Measurements from ENCODE around the gene C18orf32.
"Not testable (repeated sequence)": the region's sequence is repeated elsewhere in the genome, so short reads cannot be mapped to it uniquely, and the experiment has no call there.

Gene C18orf32

DNA sequence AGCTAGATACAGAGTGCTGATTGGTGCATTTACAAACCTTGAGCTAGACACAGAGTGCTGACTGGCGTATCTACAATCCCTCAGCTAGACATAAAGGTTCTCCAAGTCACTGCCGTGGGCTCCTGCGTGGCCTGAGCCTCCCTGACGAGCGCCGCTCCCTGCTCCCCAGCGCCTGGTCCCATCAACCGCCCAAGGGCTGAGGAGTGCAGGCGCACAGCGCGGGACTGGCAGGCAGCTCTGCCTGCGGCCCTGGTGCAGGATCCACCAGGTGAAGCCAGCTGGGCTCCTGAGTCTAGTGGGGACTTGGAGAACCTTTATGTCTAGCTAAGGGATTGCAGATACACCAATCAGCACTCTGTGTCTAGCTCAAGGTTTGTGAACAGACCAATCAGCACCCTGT lies 34.5 kb downstream of the C18orf32 start:
- H3K4me3 ChIP-seq (ENCODE audit: insufficient read depth, low read depth, low read length); H3K9me3 ChIP-seq (ENCODE audit: control insufficient read depth, low read length); H3K36me3 ChIP-seq (ENCODE audit: control insufficient read depth, insufficient read depth, low read length); H3K27ac ChIP-seq (ENCODE audit: insufficient read depth, low read depth, low read length, poor library complexity, severe bottlenecking); H3K4me1 ChIP-seq (ENCODE audit: control insufficient read depth, insufficient read depth, low read length); H3K27me3 ChIP-seq (ENCODE audit: control insufficient read depth, insufficient read depth, low read length, poor library complexity, severe bottlenecking): not testable (repeated sequence)
- WGBS, 2 experiments = 93 to 97% methylated on average over 9 to 12 of the region's 12 CpGs

DNA sequence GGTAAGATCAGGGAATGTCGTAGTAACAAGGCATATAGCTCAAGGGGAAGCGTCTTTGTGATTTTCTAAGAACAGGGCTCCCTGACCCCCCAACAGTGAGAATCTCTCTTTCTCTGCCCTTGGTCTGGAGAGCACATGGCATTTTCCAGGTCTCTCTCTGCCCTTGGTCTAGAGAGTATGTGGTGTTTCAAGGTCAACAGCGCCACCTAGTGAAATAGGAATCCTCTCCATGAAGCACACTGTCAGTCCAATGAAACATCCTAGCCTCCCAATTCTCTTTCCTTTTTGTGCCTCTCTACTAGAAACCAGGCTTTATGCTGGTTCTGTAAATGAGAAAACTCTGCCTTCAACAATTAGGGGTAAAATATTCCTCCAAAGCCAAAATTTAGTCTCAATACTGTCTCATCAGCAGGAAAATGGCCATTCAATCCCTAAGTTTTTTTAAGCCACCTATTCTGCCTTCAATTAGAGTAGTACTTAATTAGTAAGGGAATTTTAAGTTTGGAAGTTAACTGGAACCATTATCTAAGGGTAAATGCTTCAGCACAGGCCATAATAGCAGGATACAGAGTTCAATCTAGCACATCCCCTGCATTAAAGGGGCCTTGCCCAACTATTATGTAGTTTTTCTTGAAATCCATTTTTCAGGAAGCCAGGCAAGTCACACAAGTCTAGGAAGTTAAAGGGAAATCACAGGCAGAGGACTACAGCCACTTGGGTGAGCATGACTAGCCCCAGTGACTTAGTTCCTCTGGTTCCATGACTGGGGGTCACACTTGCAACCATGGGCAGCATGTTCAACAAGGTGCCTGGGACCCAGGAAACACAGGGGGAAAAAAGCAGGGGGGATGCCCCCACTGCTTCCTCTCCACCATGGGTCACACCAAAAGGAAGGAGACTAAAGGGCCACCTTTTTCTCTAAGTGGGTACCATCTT lies 39.0 kb downstream of the C18orf32 start:
- Histone ChIP-seq H3K4me1 (ENCODE audit: control insufficient read depth, insufficient read depth, low read length) (no peaks in the 10 kb centered on the region), H3K9me3 (ENCODE audit: control insufficient read depth, low read length) (peaks cover 9% of the 10 kb centered on the region), H3K27ac (ENCODE audit: insufficient read depth, low read depth, low read length, poor library complexity, severe bottlenecking) (no peak overlapping the region), H3K36me3 (ENCODE audit: control insufficient read depth, insufficient read depth, low read length) (peaks cover 6% of the 10 kb centered on the region), H3K4me3 (ENCODE audit: insufficient read depth, low read depth, low read length) (no peak overlapping the region), H3K27me3 (ENCODE audit: control insufficient read depth, insufficient read depth, low read length, poor library complexity, severe bottlenecking) (no peaks in the 10 kb centered on the region)
- 54 to 57% methylated on average over 3 of the region's 3 CpGs for WGBS, 2 experiments

DNA sequence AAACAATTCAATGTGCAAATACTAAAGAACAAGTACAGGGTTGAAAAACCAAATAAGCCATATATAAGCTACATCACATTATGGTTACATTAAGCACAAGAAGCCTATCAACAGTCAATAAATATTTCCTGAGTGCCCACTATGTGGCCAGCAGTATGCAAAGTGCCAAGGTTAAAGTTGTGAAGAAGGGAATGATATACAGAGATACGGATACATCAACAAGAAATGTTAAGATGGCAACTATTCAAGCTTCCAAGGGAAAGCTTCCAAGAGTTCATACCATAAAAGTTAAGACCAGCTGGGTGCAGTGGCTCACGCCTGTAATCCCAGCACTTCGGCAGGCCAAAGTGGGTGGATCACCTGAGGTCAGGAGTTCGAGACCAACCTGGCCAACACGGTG lies 40.6 kb downstream of the C18orf32 start:
- peaks cover 6% of the 10 kb centered on the region for H3K36me3 ChIP-seq (ENCODE audit: control insufficient read depth, insufficient read depth, low read length)
- H3K27me3 ChIP-seq (ENCODE audit: control insufficient read depth, insufficient read depth, low read length, poor library complexity, severe bottlenecking) = no peaks in the 10 kb centered on the region
- no peak overlapping the region for H3K27ac ChIP-seq (ENCODE audit: insufficient read depth, low read depth, low read length, poor library complexity, severe bottlenecking)
- H3K4me1 ChIP-seq (ENCODE audit: control insufficient read depth, insufficient read depth, low read length) = no peaks in the 10 kb centered on the region
- WGBS, 2 experiments = 93 to 94% methylated on average over 5 of the region's 5 CpGs
- H3K4me3 ChIP-seq (ENCODE audit: insufficient read depth, low read depth, low read length) = no peak overlapping the region
- H3K9me3 ChIP-seq (ENCODE audit: control insufficient read depth, low read length) = peaks cover 9% of the 10 kb centered on the region

DNA sequence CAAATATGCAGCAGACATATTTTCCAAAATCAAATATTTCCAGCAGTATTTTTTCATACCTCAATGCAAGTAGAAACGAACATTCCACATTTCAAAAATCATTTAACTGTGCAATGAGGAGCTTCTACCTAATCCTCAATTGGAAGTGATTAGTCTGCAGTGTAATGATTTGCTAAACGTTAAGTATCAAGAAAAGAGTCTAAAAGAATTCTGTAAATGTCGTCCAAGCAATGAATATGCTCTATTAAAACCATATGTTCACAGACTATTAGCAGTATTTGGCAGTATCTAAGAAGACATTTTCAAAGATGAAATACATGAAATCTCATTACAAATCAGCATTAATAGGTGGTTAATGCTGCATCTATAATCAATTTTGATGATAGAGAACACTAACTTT lies 42.5 kb downstream of the C18orf32 start:
- 90 to 100% methylated on average over 2 of the region's 3 CpGs for WGBS, 2 experiments
- Histone ChIP-seq H3K4me3 (ENCODE audit: insufficient read depth, low read depth, low read length) (no peak overlapping the region), H3K36me3 (ENCODE audit: control insufficient read depth, insufficient read depth, low read length) (peaks cover 5% of the 10 kb centered on the region), H3K27me3 (ENCODE audit: control insufficient read depth, insufficient read depth, low read length, poor library complexity, severe bottlenecking) (no peaks in the 10 kb centered on the region), H3K4me1 (ENCODE audit: control insufficient read depth, insufficient read depth, low read length) (no peaks in the 10 kb centered on the region), H3K9me3 (ENCODE audit: control insufficient read depth, low read length) (peaks cover 9% of the 10 kb centered on the region), H3K27ac (ENCODE audit: insufficient read depth, low read depth, low read length, poor library complexity, severe bottlenecking) (no peak overlapping the region)

DNA sequence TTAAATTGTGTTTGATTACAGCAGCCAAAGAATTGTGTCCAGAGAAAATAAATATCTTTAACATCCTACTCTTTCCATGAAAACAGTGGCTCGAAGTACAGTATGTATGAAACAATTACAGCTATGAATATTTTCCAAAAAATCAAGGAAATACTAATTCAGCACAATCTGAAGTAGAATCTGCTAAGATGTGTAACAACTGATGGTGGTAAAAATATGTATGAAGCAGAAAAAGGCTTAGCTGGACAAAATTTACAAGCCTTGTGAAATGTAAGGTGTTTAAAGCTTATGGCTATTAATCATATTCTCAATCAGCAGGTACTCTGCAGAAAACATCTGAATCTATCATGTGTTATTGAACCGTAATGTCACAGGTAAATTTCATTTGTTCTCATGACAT lies 43.2 kb downstream of the C18orf32 start:
- WGBS, 2 experiments = 94 to 97% methylated on average over 1 to 2 of the region's 2 CpGs
- H3K36me3 ChIP-seq (ENCODE audit: control insufficient read depth, insufficient read depth, low read length) = no peaks in the 10 kb centered on the region
- no peak overlapping the region for H3K4me3 ChIP-seq (ENCODE audit: insufficient read depth, low read depth, low read length)
- H3K4me1 ChIP-seq (ENCODE audit: control insufficient read depth, insufficient read depth, low read length) = no peaks in the 10 kb centered on the region
- H3K27ac ChIP-seq (ENCODE audit: insufficient read depth, low read depth, low read length, poor library complexity, severe bottlenecking) = no peak overlapping the region
- peaks cover 9% of the 10 kb centered on the region for H3K9me3 ChIP-seq (ENCODE audit: control insufficient read depth, low read length)
- no peaks in the 10 kb centered on the region for H3K27me3 ChIP-seq (ENCODE audit: control insufficient read depth, insufficient read depth, low read length, poor library complexity, severe bottlenecking)

DNA sequence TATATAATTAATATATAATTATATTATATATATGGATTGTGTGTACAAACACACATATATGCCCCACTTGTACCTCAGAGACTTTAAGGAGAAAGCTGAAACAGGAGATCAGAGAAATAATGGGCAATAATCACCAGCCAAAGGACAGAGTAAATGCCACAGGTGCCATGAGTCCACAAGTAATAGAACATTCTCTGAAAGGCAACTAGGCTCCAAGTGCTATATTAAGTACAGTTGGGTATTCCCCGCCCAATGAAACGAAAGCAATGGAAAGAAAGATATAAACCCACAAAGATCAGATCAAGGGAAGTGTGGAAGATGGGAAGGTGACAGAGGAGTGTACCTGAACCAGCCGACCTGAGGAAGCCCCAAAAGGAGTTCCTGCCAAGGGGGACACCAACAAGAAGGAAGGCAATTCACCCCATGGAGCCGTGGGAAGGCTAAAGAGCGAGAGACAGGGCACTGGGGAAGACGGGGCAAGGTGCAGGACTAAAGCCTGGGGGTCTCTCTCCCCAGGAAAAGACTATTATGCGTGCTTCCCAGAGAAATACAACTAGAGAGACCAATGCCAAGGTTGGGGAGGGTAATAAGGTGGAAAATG lies 45.6 kb downstream of the C18orf32 start:
- Histone ChIP-seq H3K36me3 (ENCODE audit: control insufficient read depth, insufficient read depth, low read length) (no peaks in the 10 kb centered on the region), H3K4me3 (ENCODE audit: insufficient read depth, low read depth, low read length) (no peak overlapping the region), H3K27ac (ENCODE audit: insufficient read depth, low read depth, low read length, poor library complexity, severe bottlenecking) (no peak overlapping the region), H3K27me3 (ENCODE audit: control insufficient read depth, insufficient read depth, low read length, poor library complexity, severe bottlenecking) (no peaks in the 10 kb centered on the region), H3K9me3 (ENCODE audit: control insufficient read depth, low read length) (peaks cover 2% of the 10 kb centered on the region), H3K4me1 (ENCODE audit: control insufficient read depth, insufficient read depth, low read length) (no peaks in the 10 kb centered on the region)
- 96 to 98% methylated on average over 7 of the region's 7 CpGs for WGBS, 2 experiments

DNA sequence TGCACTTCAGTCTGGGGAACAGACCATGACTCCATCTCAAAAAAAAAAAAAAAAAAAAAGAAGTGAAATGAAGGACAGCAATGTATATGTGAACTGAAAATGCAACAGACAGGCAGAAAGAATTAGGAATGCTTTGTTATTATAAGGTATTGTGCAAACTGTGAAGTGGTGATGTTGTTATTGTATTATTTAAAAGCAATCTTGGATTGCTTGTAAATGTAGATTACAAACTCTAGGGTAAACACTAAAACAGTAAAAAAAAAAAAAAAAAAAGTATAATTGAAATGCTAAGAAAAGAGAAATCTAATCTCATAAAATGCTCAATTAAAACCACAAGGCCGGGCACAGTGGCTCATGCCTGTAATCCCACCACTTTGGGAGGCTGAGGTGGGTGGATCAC lies 51.9 kb downstream of the C18orf32 start:
- no peaks in the 10 kb centered on the region for H3K36me3 ChIP-seq (ENCODE audit: control insufficient read depth, insufficient read depth, low read length)

DNA sequence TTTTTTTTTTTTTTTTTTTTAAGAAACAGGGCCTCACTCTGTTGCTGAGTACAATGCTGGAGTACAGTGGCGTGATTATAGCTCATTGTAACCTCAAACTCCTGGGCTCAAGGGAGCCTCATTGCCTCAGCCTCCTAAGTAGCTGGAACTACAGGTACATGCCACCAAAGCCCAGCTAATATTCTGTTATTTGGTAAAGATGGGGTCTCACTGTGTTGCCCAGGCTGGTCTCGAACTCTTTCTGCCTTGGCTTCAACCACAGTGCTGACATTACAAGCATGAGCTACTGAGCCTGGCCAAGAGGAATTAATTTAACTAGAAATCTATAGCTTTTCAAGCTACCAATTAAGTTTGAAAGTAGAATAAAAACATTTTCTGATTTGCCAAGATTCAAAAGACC lies 54.4 kb downstream of the C18orf32 start:
- H3K4me3 ChIP-seq (ENCODE audit: insufficient read depth, low read depth, low read length) = no peak overlapping the region
- no peaks in the 10 kb centered on the region for H3K4me1 ChIP-seq (ENCODE audit: control insufficient read depth, insufficient read depth, low read length)
- H3K27me3 ChIP-seq (ENCODE audit: control insufficient read depth, insufficient read depth, low read length, poor library complexity, severe bottlenecking) = no peaks in the 10 kb centered on the region
- no peaks in the 10 kb centered on the region for H3K9me3 ChIP-seq (ENCODE audit: control insufficient read depth, low read length)
- H3K36me3 ChIP-seq (ENCODE audit: control insufficient read depth, insufficient read depth, low read length) = no peaks in the 10 kb centered on the region
- 95 to 99% methylated on average over 2 of the region's 2 CpGs for WGBS, 2 experiments
- H3K27ac ChIP-seq (ENCODE audit: insufficient read depth, low read depth, low read length, poor library complexity, severe bottlenecking) = no peak overlapping the region

More for the DNA sequence above, 51.9 kb downstream of the C18orf32 start:
- H3K4me1 ChIP-seq (ENCODE audit: control insufficient read depth, insufficient read depth, low read length) = no peaks in the 10 kb centered on the region
- no peak overlapping the region for H3K4me3 ChIP-seq (ENCODE audit: insufficient read depth, low read depth, low read length)
- H3K27me3 ChIP-seq (ENCODE audit: control insufficient read depth, insufficient read depth, low read length, poor library complexity, severe bottlenecking) = no peaks in the 10 kb centered on the region
- H3K9me3 ChIP-seq (ENCODE audit: control insufficient read depth, low read length) = no peaks in the 10 kb centered on the region
- no peak overlapping the region for H3K27ac ChIP-seq (ENCODE audit: insufficient read depth, low read depth, low read length, poor library complexity, severe bottlenecking)
- WGBS, 2 experiments = 80 to 81% methylated on average over 1 of the region's 1 CpG

DNA sequence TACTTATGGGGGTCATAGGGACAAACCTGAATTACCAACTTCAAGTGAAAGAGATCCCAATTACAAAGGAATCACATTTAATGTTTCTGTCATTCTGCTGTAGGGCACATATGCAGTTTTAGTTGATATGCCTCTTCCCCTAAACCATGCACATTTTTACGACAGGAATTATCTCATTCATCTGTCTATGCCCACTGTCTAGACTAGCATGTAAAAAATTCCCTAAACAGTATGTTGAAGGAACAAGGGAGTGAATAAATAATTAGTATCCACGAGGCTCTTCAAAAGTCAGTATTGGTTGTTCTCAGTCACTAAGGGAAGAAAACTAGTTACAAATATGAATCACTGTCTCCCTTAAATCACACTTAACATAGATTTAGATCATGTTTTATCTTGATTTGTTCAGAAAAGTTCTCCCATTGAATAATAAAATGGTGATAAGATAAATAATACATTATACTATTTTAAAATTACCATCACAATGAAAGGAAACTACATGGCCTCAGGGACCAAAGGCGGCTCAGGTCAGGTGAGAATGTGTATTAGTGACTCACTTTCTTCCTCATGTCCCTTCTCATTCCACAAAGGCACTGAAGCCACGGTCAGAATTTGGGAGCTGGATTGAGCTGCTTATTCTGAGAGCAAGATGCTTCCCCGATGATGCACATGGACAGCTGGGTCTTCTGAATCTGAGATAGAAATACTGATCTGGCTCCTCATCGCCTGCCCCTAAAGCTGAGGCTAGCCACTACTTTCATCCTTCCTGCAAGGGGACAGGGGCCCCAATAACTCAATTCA lies 55.7 kb downstream of the C18orf32 start:
- H3K36me3 ChIP-seq (ENCODE audit: control insufficient read depth, insufficient read depth, low read length) = no peaks in the 10 kb centered on the region
- no peaks in the 10 kb centered on the region for H3K27me3 ChIP-seq (ENCODE audit: control insufficient read depth, insufficient read depth, low read length, poor library complexity, severe bottlenecking)
- no peak overlapping the region for H3K27ac ChIP-seq (ENCODE audit: insufficient read depth, low read depth, low read length, poor library complexity, severe bottlenecking)
- 85 to 95% methylated on average over 5 to 6 of the region's 6 CpGs for WGBS, 2 experiments
- H3K9me3 ChIP-seq (ENCODE audit: control insufficient read depth, low read length) = no peaks in the 10 kb centered on the region
- H3K4me1 ChIP-seq (ENCODE audit: control insufficient read depth, insufficient read depth, low read length) = no peaks in the 10 kb centered on the region
- H3K4me3 ChIP-seq (ENCODE audit: insufficient read depth, low read depth, low read length) = no peak overlapping the region
